HFFc6 (cell line): Measurements from ENCODE around the gene FHOD3. TPM values are rescaled to one million over a fixed set of nuclear protein-coding genes. Genes with fewer than 3 reads are reported as not detected.
A peak's percentile ranks its signal among the peaks of the same experiment; 100 is the strongest.

Experiments
- DNase-seq: peaks from one replicate; pipeline ENCODE4 v3.0.0-alpha.2; 2018
- H3K27ac Mint-ChIP-seq: 2 replicates; pipeline ENCODE4 v1.8.0; 2020; ENCODE audit warnings: mild to moderate bottlenecking, mixed read lengths
- H3K27me3 Mint-ChIP-seq: 2 replicates; pipeline ENCODE4 v1.8.0; 2021; ENCODE audit warnings: mild to moderate bottlenecking, moderate library complexity, mixed read lengths; ENCODE audit not compliant: insufficient read depth
- H3K36me3 Mint-ChIP-seq: 2 replicates; pipeline ENCODE4 v1.8.0; 2021; ENCODE audit warnings: low read depth, mixed read lengths
- H3K4me1 Mint-ChIP-seq: 2 replicates; pipeline ENCODE4 v1.8.0; 2020; ENCODE audit warnings: low read depth, mixed read lengths
- H3K4me3 Mint-ChIP-seq: 2 replicates; pipeline ENCODE4 v1.8.0; 2020; ENCODE audit warnings: mild to moderate bottlenecking, moderate library complexity, mixed read lengths
- H3K9me3 Mint-ChIP-seq: 2 replicates; pipeline ENCODE4 v1.8.0; 2020; ENCODE audit warnings: mild to moderate bottlenecking, mixed read lengths
- total RNA-seq, 6 experiments: library from RNA; stranded (reverse); fragmentation: NEBNext Ultra II Directional; extraction: Animal tissue kit (Norgen Biotek cat#: 25700); gene quantifications; 2 replicates in 1 of 6; 3 replicates in 5 of 6; pipeline ENCODE4 v1.2.3, GENCODE V29; 2021
- TF ChIP-seq, protein P1 (sequence below): fragments of 200-600 bp; sonication (generic); IDR thresholded peaks from 2 replicates; pipeline ENCODE4 v1.5.0; 2021; ENCODE audit warnings: antibody characterized with exemption, mild to moderate bottlenecking

The FHOD3 gene
- total RNA-seq, 6 experiments from 2014 or later = 32.8 to 67.6 (median 61.4) TPM

GRCh38 chr18:36623681-36624190, 326.2 kb downstream of the FHOD3 start:
- Mint-ChIP-seq H3K4me1 (peaks cover 73% of the 10 kb centered on the region), H3K27me3 (no peaks in the 10 kb centered on the region; the same call in 1 of the 2 replicates), H3K36me3 (peaks cover 26% of the 10 kb centered on the region; the same call in 1 of the 2 replicates), H3K27ac (peak overlapping the region; percentile 2; the same call in 1 of the 2 replicates), H3K9me3 (no peaks in the 10 kb centered on the region), H3K4me3 (no peak overlapping the region)
- peak; percentile 22 for DNase-seq
- TF ChIP-seq, protein P1, sequence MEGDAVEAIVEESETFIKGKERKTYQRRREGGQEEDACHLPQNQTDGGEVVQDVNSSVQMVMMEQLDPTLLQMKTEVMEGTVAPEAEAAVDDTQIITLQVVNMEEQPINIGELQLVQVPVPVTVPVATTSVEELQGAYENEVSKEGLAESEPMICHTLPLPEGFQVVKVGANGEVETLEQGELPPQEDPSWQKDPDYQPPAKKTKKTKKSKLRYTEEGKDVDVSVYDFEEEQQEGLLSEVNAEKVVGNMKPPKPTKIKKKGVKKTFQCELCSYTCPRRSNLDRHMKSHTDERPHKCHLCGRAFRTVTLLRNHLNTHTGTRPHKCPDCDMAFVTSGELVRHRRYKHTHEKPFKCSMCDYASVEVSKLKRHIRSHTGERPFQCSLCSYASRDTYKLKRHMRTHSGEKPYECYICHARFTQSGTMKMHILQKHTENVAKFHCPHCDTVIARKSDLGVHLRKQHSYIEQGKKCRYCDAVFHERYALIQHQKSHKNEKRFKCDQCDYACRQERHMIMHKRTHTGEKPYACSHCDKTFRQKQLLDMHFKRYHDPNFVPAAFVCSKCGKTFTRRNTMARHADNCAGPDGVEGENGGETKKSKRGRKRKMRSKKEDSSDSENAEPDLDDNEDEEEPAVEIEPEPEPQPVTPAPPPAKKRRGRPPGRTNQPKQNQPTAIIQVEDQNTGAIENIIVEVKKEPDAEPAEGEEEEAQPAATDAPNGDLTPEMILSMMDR = no peak

GRCh38 chr18:36624451-36625167, 327.1 kb downstream of the FHOD3 start:
- Mint-ChIP-seq H3K4me1 (peaks cover 75% of the 10 kb centered on the region), H3K27me3 (no peaks in the 10 kb centered on the region; the same call in 1 of the 2 replicates), H3K9me3 (no peaks in the 10 kb centered on the region), H3K27ac (no peak overlapping the region; the same call in 1 of the 2 replicates), H3K4me3 (no peak overlapping the region), H3K36me3 (peaks cover 27% of the 10 kb centered on the region; the same call in 1 of the 2 replicates)
- TF ChIP-seq, protein P1 = peak; percentile 40
- no peak for DNase-seq

DNA sequence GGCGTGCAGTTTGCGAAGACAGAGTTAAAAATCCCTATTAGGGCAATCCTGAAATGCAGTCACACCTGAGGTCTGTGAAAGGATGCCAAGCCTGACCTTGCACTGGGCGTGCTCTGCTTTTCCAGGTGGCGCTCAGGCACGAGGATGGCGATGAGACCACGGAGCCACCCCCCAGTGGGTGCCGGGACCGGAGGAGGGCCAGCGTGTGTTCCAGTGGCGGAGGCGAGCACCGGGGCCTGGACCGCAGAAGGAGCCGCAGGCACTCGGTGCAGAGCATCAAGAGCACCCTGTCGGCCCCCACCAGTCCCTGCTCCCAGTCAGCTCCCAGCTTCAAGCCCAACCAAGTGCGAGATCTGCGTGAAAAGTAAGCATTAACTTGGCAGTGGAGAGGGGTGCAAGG, 327.9 kb downstream of the FHOD3 start:
- H3K4me3 Mint-ChIP-seq = no peak overlapping the region
- no peak overlapping the region for H3K27ac Mint-ChIP-seq
- TF ChIP-seq, protein P1 = no peak
- H3K4me1 Mint-ChIP-seq = peaks cover 74% of the 10 kb centered on the region
- no peaks in the 10 kb centered on the region for H3K9me3 Mint-ChIP-seq
- H3K27me3 Mint-ChIP-seq = no peaks in the 10 kb centered on the region; the same call in 1 of the 2 replicates
- H3K36me3 Mint-ChIP-seq = peaks cover 25% of the 10 kb centered on the region; the same call in 1 of the 2 replicates
- no peak for DNase-seq

- Mint-ChIP-seq H3K27ac (peak overlapping the region; percentile 90), H3K9me3 (no peaks in the 10 kb centered on the region), H3K27me3 (no peaks in the 10 kb centered on the region; the same call in 1 of the 2 replicates), H3K4me3 (no peak overlapping the region), H3K36me3 (peaks cover 28% of the 10 kb centered on the region; the same call in 1 of the 2 replicates), H3K4me1 (peaks cover 59% of the 10 kb centered on the region)
- DNase-seq = no peak
- TF ChIP-seq, protein P1 = no peak
These were observed 330.1 kb downstream of the FHOD3 start for GRCh38 chr18:36627637-36628036.

DNA sequence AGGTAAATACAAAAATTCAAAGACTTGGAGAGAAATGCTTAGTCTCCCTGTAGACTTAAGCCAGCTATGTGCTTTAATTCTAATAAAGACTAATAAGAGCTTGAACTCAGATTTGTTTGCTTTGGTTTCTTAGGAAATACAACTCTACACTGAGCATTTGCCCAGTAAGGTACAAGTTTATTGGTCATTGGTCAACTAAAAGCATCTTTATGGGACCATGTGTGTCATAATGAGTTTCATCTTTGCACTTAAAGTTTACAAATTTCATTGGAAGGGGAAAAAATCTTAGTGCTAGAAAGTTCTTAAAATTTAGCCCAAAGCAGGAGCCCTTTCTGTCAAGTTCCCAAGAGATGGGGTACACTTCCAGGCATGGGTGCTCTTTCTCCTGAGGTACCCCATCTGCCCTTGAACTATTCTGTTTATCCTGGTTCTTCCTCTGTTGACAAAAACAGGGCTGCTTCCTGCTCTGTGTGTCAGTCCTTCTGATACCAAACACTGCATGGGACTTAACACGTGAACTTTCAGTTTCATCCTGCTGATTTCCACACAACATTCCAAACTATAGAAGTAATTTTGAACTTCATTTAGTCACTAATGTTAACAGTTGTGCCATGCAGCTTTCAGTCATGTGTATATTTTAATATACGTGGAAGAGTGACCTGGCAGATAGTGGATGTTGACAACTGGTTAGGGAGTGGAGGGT, 331.1 kb downstream of the FHOD3 start:
- TF ChIP-seq, protein P1 = no peak
- H3K4me1 Mint-ChIP-seq = peaks cover 59% of the 10 kb centered on the region
- H3K36me3 Mint-ChIP-seq = peaks cover 28% of the 10 kb centered on the region; the same call in 1 of the 2 replicates

More for the DNA sequence above, 331.1 kb downstream of the FHOD3 start:
- peak; percentile 72 for DNase-seq
- H3K9me3 Mint-ChIP-seq = no peaks in the 10 kb centered on the region
- H3K27me3 Mint-ChIP-seq = no peaks in the 10 kb centered on the region; the same call in 1 of the 2 replicates
- H3K4me3 Mint-ChIP-seq = peak overlapping the region; percentile 71
- H3K27ac Mint-ChIP-seq = peak overlapping the region; percentile 90
